Measurements from ENCODE around the gene TRAF1. TPM values are rescaled to one million over a fixed set of nuclear protein-coding genes. Genes with fewer than 3 reads are reported as not detected.

Gene TRAF1
- total and polyA plus RNA-seq, 10 of the 15 experiments (the other 5 are each of a cell fraction or from before 2014, with no cell fraction given): 13.8 to 163 (median 128) TPM

- peak overlapping the region; percentile 99 for H3K27ac ChIP-seq (ENCODE audit: control insufficient read depth, insufficient read depth)
- intact Hi-C loops (cut with micrococcal nuclease; ENCODE audit: unreplicated experiment) (loop anchor here (5.0 to 10.0 kb wide), 2 partner anchors 269 to 344 kb away; partner anchors contain the start of gene CDK5RAP2), in situ Hi-C loops (cut with MboI) (no loop called here)
- RAD21 ChIA-PET (ENCODE audit: unreplicated experiment): interaction anchor here (1.0 to 11.7 kb wide), 9 partner anchors 7 to 143 kb away, joined by 3 to 196 read pairs (median 5); partner anchors contain the start of genes FBXW2 and TRAF1
- CTCF ChIA-PET: interaction anchor here (1.0 to 11.9 kb wide), 7 partner anchors 6 to 59 kb away, joined by 3 to 110 read pairs (median 5); partner anchors contain the start of gene PHF19
- FAIRE-seq (no peak), DNase-seq (ENCODE audit: low read depth, low spot score) (no peak), ATAC-seq (peak; percentile 34)
- H3K4me3 ChIP-seq: peak overlapping the region; percentile 88
- no peaks in the 10 kb centered on the region for H3K27me3 ChIP-seq (replicated peaks in 1 of 2; ENCODE audit: control insufficient read depth in 2 of 2, insufficient read depth in 2 of 2, low read length in 1 of 2)
- H3K4me1 ChIP-seq (ENCODE audit: control insufficient read depth, insufficient read depth, low read length): peaks cover 48% of the 10 kb centered on the region
- peak overlapping the region; percentile 30 for H2AFZ ChIP-seq (ENCODE audit: control insufficient read depth, low read depth, low read length)
- H4K20me1 ChIP-seq (ENCODE audit: control insufficient read depth, insufficient read depth): no peaks in the 10 kb centered on the region
- no TSS peak for BruUV-seq (replicated peaks)
- POLR2A ChIA-PET: interaction anchor here (0.6 to 18.1 kb wide), 8 partner anchors 8 to 256 kb away, joined by 3 to 383 read pairs (median 4); no protein-coding TSS in a partner anchor
- peaks cover 68% of the 10 kb centered on the region for H3K79me2 ChIP-seq (ENCODE audit: control insufficient read depth, insufficient read depth, low read length)
- SMC1A ChIA-PET (ENCODE audit: uncharacterized antibody, unreplicated experiment): interaction anchor here (0.8 to 26.1 kb wide), 6 partner anchors 12 to 309 kb away, joined by 3 to 522 read pairs (median 8); no protein-coding TSS in a partner anchor
- peak overlapping the region; percentile 38 for H3K4me2 ChIP-seq (ENCODE audit: control insufficient read depth, insufficient read depth)
- WGBS (ENCODE audit: insufficient coverage, insufficient replicate concordance, low lambda C conversion rate, missing lambda C conversion rate): under 1% methylated on average over 57 of the region's 73 CpGs
- H3K9ac ChIP-seq (ENCODE audit: control insufficient read depth, insufficient read depth, low read length): peak overlapping the region; percentile 99
- no peaks in the 10 kb centered on the region for H3K9me3 ChIP-seq (replicated peaks; ENCODE audit: control insufficient read depth, insufficient read depth, low read length)
- H3K36me3 ChIP-seq (ENCODE audit: control insufficient read depth in 2 of 2, insufficient read depth in 2 of 2, low read length in 1 of 2): no peaks in the 10 kb centered on the region; a peak in 2 of 4 replicates
- TF ChIP-seq HSF1 (IDR thresholded peaks at IDR 0.05; ENCODE audit: low read depth, low read length): no peak
- no peak for TF ChIP-seq TARDBP (IDR thresholded peaks at IDR 0.05; ENCODE audit: borderline replicate concordance)
- peak; percentile 25 for TF ChIP-seq BCL3 (IDR thresholded peaks at IDR 0.05; ENCODE audit: borderline replicate concordance, insufficient read depth, low read depth, low read length, poor library complexity, severe bottlenecking)
- peak; percentile 53; the same call in 1 of the 2 replicates for TF ChIP-seq NBN (IDR thresholded peaks at IDR 0.05)
- no peak for TF ChIP-seq ZBTB4 (CRISPR knock-in tag; IDR thresholded peaks at IDR 0.05)
- TF ChIP-seq IKZF1 (conservative IDR thresholded peaks at IDR 0.05): peak; percentile 89
- no peak for TF ChIP-seq ZNF24 (IDR thresholded peaks at IDR 0.05)
- peak; percentile 74 for TF ChIP-seq NR2F1 (conservative IDR thresholded peaks at IDR 0.05)
- TF ChIP-seq BHLHE40 (IDR thresholded peaks at IDR 0.05; ENCODE audit: borderline replicate concordance in 1 of 2, low read depth in 2 of 2, low read length in 1 of 2): peak in 1 of 2 experiments; percentile 61; a peak in 3 of 4 replicates
- peak; percentile 55 for TF ChIP-seq ELK1 (IDR thresholded peaks at IDR 0.05; ENCODE audit: low read depth, low read length)
- peak; percentile 51; the same call in 1 of the 2 replicates for TF ChIP-seq CBFB (IDR thresholded peaks at IDR 0.05; ENCODE audit: low read depth)
- TF ChIP-seq SRF (IDR thresholded peaks at IDR 0.05; ENCODE audit: low read depth in 2 of 2, low read length in 2 of 2): 0 out of 4 replicates have a peak, but pooled peaks of 1 of the 2 experiments have one; percentile 15
- TF ChIP-seq RELA (IDR thresholded peaks at IDR 0.05; ENCODE audit: borderline replicate concordance, partially characterized antibody): peak; percentile 52
- 0 out of 2 replicates have a peak, but pooled peaks have one; percentile 49 for TF ChIP-seq PAX5 (IDR thresholded peaks at IDR 0.05; ENCODE audit: borderline replicate concordance, low read depth, low read length)
- TF ChIP-seq SP1 (IDR thresholded peaks at IDR 0.05; ENCODE audit: low read depth, low read length): peak; percentile 20
These were observed 2.1 kb upstream of the TRAF1 start for GRCh38 chr9:120928483-120929228.
